Smooth muscle cell (in vitro differentiated cells): ENCODE measurements around the gene KCNJ6. TPM values are rescaled to one million over a fixed set of nuclear protein-coding genes. Genes with fewer than 3 reads are reported as not detected.

ENCODE experiments used
- DNase-seq: peaks from one replicate; lab custom pipeline; 2025; ENCODE audit not compliant: unreplicated experiment; lab: John Stamatoyannopoulos, UW
- H2AFZ ChIP-seq: fragments of 200-600 bp; sonication (generic); 2 replicates; pipeline ENCODE4 v1.6.0; 2016; ENCODE audit warnings: antibody characterized with exemption, low read depth, mild to moderate bottlenecking
- H3F3A ChIP-seq: fragments of 200-600 bp; sonication (generic); 2 replicates; pipeline ENCODE4 v1.6.0; 2017; ENCODE audit warnings: antibody characterized with exemption, low read depth
- H3K27ac ChIP-seq: fragments of 200-600 bp; sonication (generic); 2 replicates; pipeline ENCODE4 v1.5.1; 2016; ENCODE audit warnings: low read depth, mild to moderate bottlenecking
- H3K27me3 ChIP-seq: fragments of 200-600 bp; sonication (generic); 2 replicates; pipeline ENCODE4 v1.6.1; 2016; ENCODE audit warnings: low read depth, mild to moderate bottlenecking
- H3K36me3 ChIP-seq: fragments of 200-600 bp; sonication (generic); 2 replicates; pipeline ENCODE4 v1.5.1; 2016; ENCODE audit warnings: low read depth
- H3K4me1 ChIP-seq: fragments of 200-600 bp; sonication (generic); 2 replicates; pipeline ENCODE4 v1.5.1; 2016; ENCODE audit warnings: low read depth
- H3K4me2 ChIP-seq: fragments of 200-600 bp; sonication (generic); 2 replicates; pipeline ENCODE4 v1.6.0; 2016; ENCODE audit warnings: mild to moderate bottlenecking
- H3K4me3 ChIP-seq: fragments of 200-600 bp; sonication (generic); 2 replicates; pipeline ENCODE4 v1.5.1; 2016; ENCODE audit warnings: mild to moderate bottlenecking
- H3K79me2 ChIP-seq: fragments of 200-600 bp; sonication (generic); 2 replicates; pipeline ENCODE4 v1.6.0; 2016; ENCODE audit warnings: low read depth, mild to moderate bottlenecking
- H3K9ac ChIP-seq: fragments of 200-600 bp; sonication (generic); 2 replicates; pipeline ENCODE4 v1.6.0; 2016; ENCODE audit warnings: low read depth
- H3K9me3 ChIP-seq: fragments of 200-600 bp; sonication (generic); replicated peaks from 2 replicates; pipeline ENCODE4 v1.5.1; 2016; ENCODE audit warnings: low read depth
- H4K20me1 ChIP-seq: fragments of 200-600 bp; sonication (generic); 2 replicates; pipeline ENCODE4 v1.6.0; 2016; ENCODE audit warnings: low read depth
- WGBS: methylation state at CpG from one replicate; pipeline ENCODE4 v1.1.7; 2016; ENCODE audit warnings: low lambda C conversion rate; 5-methylcytosine and 5-hydroxymethylcytosine counted together
- polyA plus RNA-seq: library from polyadenylated mRNA; unstranded; fragments of >200 nt; fragmentation: Nextera tagmentation; extraction: Ambion mirVana; gene quantifications from 2 replicates; pipeline ENCODE4 v1.2.1, GENCODE V29; 2016
- total RNA-seq: library from RNA; depleted of rRNA; stranded (reverse); fragments of >200 nt; gene quantifications from 2 replicates; pipeline ENCODE4 v1.2.3, GENCODE V29; 2014
- TF ChIP-seq, protein P1 (sequence below): fragments of 200-600 bp; sonication (generic); IDR thresholded peaks from 2 replicates; pipeline ENCODE4 v1.5.1; 2017; ENCODE audit warnings: borderline replicate concordance, mild to moderate bottlenecking, antibody characterized with exemption; ENCODE audit not compliant: insufficient read depth, poor library complexity, severe bottlenecking

KCNJ6 gene
- total and polyA plus RNA-seq, 2 experiments from 2014 or later, result 0.15 to 0.27 TPM

- H3K79me2 ChIP-seq, result no peaks in the 10 kb centered on the region
- TF ChIP-seq, protein P1, sequence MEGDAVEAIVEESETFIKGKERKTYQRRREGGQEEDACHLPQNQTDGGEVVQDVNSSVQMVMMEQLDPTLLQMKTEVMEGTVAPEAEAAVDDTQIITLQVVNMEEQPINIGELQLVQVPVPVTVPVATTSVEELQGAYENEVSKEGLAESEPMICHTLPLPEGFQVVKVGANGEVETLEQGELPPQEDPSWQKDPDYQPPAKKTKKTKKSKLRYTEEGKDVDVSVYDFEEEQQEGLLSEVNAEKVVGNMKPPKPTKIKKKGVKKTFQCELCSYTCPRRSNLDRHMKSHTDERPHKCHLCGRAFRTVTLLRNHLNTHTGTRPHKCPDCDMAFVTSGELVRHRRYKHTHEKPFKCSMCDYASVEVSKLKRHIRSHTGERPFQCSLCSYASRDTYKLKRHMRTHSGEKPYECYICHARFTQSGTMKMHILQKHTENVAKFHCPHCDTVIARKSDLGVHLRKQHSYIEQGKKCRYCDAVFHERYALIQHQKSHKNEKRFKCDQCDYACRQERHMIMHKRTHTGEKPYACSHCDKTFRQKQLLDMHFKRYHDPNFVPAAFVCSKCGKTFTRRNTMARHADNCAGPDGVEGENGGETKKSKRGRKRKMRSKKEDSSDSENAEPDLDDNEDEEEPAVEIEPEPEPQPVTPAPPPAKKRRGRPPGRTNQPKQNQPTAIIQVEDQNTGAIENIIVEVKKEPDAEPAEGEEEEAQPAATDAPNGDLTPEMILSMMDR, result no peak
- WGBS, result 93% methylated on average over 1 of the region's 1 CpG
These were observed 39.7 kb downstream of the KCNJ6 start for GRCh38 chr21:37876561-37876960.

DNA sequence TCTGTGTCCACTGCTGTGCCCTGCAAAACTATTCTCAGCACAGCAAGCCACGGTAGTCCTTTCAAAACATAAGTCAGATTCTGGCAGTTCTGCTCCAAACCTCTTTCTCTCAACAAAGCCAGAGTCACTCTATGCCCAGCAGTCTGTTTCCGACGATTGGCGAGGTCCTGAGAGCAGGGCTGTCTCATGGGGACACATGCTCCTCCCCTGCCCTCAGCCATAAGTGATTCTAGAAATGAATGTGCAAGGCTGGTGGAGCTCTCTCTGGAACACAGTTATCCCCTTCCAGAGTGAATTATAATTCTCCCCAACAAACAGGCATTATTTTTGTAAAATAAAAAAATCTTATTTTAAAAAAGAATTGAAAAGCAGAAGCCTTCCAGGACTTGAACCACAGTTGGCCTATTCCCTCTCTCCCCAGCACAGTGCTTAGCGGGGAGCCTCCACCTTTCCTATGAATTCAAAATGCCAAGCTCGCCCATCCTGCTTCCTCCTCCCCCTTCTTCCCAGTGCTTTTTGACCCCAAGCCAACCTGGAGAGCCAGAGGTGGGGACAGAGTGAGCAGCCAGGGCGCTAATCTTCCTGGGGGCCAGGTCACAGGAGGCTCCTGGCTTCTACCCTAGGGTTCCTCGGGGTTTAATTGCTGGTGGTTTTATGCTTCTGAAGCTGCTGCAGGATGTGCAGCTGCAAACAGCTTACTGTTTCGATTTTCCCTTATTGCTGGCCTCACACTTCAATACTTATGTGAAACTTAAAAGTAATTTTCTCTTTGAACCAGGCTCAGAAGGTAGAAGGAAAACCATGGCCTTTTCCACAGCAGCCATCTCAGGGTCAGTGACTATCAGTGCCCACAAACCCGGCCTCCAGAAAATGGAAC lies 41.1 kb downstream of the KCNJ6 start:
- Histone ChIP-seq H3K9ac (no peak overlapping the region), H3K79me2 (no peaks in the 10 kb centered on the region), H3K27ac (no peak overlapping the region), H3K4me2 (no peak overlapping the region), H4K20me1 (no peaks in the 10 kb centered on the region), H3K4me3 (no peak overlapping the region), H3K27me3 (no peaks in the 10 kb centered on the region), H3F3A (peaks cover 2% of the 10 kb centered on the region), H3K9me3 (no peaks in the 10 kb centered on the region), H3K36me3 (no peaks in the 10 kb centered on the region), H2AFZ (no peak overlapping the region), H3K4me1 (no peaks in the 10 kb centered on the region)
- 91% methylated on average over 10 of the region's 10 CpGs for WGBS
- DNase-seq, result no peak
- TF ChIP-seq, protein P1, result no peak

More at GRCh38 chr21:37876561-37876960, 39.7 kb downstream of the KCNJ6 start:
- Histone ChIP-seq H3K27ac (no peak overlapping the region), H3K4me2 (no peak overlapping the region), H3K9me3 (no peaks in the 10 kb centered on the region), H3K4me1 (no peaks in the 10 kb centered on the region), H3K36me3 (no peaks in the 10 kb centered on the region), H3K4me3 (no peak overlapping the region), H3K9ac (no peak overlapping the region), H4K20me1 (no peaks in the 10 kb centered on the region), H3F3A (peaks cover 2% of the 10 kb centered on the region), H3K27me3 (peaks cover 9% of the 10 kb centered on the region), H2AFZ (no peak overlapping the region)
- no peak for DNase-seq

DNA sequence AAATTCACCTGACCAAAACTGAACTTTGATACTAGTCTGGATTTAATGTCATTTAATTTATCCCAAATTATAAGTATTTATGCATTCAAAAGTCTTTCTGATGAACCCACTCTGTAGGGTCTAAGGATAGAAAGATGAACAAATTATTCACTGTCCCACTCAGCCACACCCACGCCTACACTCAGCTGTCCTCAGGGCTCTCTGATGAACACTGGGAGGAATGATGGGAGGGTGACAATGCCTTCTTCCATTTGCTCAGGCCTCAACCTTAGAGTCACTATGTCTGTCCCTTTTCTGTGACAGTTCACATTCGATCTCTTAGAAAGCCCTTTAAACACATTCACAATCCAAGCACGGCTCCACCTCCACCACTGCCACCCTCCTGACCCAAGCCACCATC lies 41.8 kb downstream of the KCNJ6 start:
- no peaks in the 10 kb centered on the region for H3K4me1 ChIP-seq
- peaks cover 2% of the 10 kb centered on the region for H3F3A ChIP-seq
- H3K36me3 ChIP-seq, result no peaks in the 10 kb centered on the region
- 61% methylated on average over 3 of the region's 3 CpGs for WGBS
- no peak overlapping the region for H2AFZ ChIP-seq
- no peaks in the 10 kb centered on the region for H3K9me3 ChIP-seq
- no peak overlapping the region for H3K4me2 ChIP-seq
- H3K27me3 ChIP-seq, result no peaks in the 10 kb centered on the region
- H3K9ac ChIP-seq, result no peak overlapping the region
- H3K4me3 ChIP-seq, result no peak overlapping the region
- TF ChIP-seq, protein P1, result no peak
- H3K27ac ChIP-seq, result no peak overlapping the region
- H3K79me2 ChIP-seq, result no peaks in the 10 kb centered on the region
- no peak for DNase-seq
- H4K20me1 ChIP-seq, result no peaks in the 10 kb centered on the region
